WTC11 (cell line): ENCODE measurements around the gene AKR1C3. TPM values are rescaled to one million over a fixed set of nuclear protein-coding genes. Genes with fewer than 3 reads are reported as not detected.

Experiments
- ATAC-seq: fragments of 200-7000 bp; cut with Tn5 transposase; 2 replicates; pipeline ENCODE4 v1.10.0; 2021; ENCODE audit warnings: mild to moderate bottlenecking, moderate library complexity
- CTCF ChIA-PET: fragments of 300-600 bp; sonication (Branson Sonifier 250); formaldehyde crosslinking; loops from one replicate; lab custom pipeline; 2021; ENCODE audit warnings: antibody characterized with exemption; lab: Charles Lee
- POLR2A ChIA-PET: fragments of 350-600 bp; sonication (Branson Sonifier 250); formaldehyde crosslinking; loops from one replicate; lab custom pipeline; 2021; ENCODE audit warnings: antibody characterized with exemption; lab: Charles Lee
- DNase-seq: peaks from one replicate; pipeline ENCODE4 v3.0.0; 2021; ENCODE audit warnings: low spot score
- H3K27ac Mint-ChIP-seq: 2 replicates; pipeline ENCODE4 v1.8.0; 2021; ENCODE audit warnings: mixed read lengths
- H3K27me3 Mint-ChIP-seq: 2 replicates; pipeline ENCODE4 v1.8.0; 2021; ENCODE audit warnings: low read depth, mild to moderate bottlenecking, moderate library complexity, mixed read lengths
- H3K36me3 Mint-ChIP-seq: 2 replicates; pipeline ENCODE4 v1.8.0; 2021; ENCODE audit warnings: mixed read lengths
- H3K4me1 Mint-ChIP-seq: 2 replicates; pipeline ENCODE4 v1.8.0; 2022; ENCODE audit warnings: mixed read lengths
- H3K4me3 Mint-ChIP-seq: 2 replicates; pipeline ENCODE4 v1.8.0; 2021; ENCODE audit warnings: mild to moderate bottlenecking, moderate library complexity, mixed read lengths
- H3K9me3 Mint-ChIP-seq: 2 replicates; pipeline ENCODE4 v1.8.0; 2021; ENCODE audit warnings: mixed read lengths
- GABPB1 ChIP-seq: sonication (generic); formaldehyde crosslinking; IDR thresholded peaks from 2 replicates; pipeline ENCODE4 v1.8.1; 2023; ENCODE audit warnings: mild to moderate bottlenecking, missing genetic modification reagents
- NR1H2 ChIP-seq: sonication (generic); formaldehyde crosslinking; IDR thresholded peaks from 2 replicates; pipeline ENCODE4 v1.9.0; 2021; ENCODE audit warnings: mild to moderate bottlenecking, moderate library complexity, missing genetic modification reagents
- USF1 ChIP-seq: sonication (generic); formaldehyde crosslinking; IDR thresholded peaks from 2 replicates; pipeline ENCODE4 v1.8.0; 2022; ENCODE audit warnings: mild to moderate bottlenecking, missing genetic modification reagents
- ZNF219 ChIP-seq: sonication (generic); formaldehyde crosslinking; IDR thresholded peaks from 2 replicates; pipeline ENCODE4 v1.8.0; 2023; ENCODE audit warnings: missing genetic modification reagents, mild to moderate bottlenecking, borderline replicate concordance
- ZNF671 ChIP-seq: fragments of 250-450 bp; sonication (Bioruptor Pico); IDR thresholded peaks from 2 replicates; pipeline ENCODE4 v1.8.0; 2021; ENCODE audit warnings: mild to moderate bottlenecking
- total RNA-seq: library from RNA; stranded (reverse); gene quantifications from 3 replicates; pipeline ENCODE4 v1.2.3, GENCODE V29; 2021

Gene AKR1C3
- total RNA-seq, 1 experiment from 2014 or later: 6.7 TPM

- peaks cover 18% of the 10 kb centered on the region for H3K36me3 Mint-ChIP-seq
- ChIA-PET POLR2A (no interaction called here), CTCF (no interaction called here)
- no peaks in the 10 kb centered on the region for H3K4me1 Mint-ChIP-seq
- DNase-seq (no peak), ATAC-seq (no peak)
- H3K9me3 Mint-ChIP-seq: peaks cover 79% of the 10 kb centered on the region
- no peak overlapping the region for H3K27ac Mint-ChIP-seq
- no peak for TF ChIP-seq ZNF671 (CRISPR knock-in tag)
- no peak for TF ChIP-seq NR1H2 (CRISPR knock-in tag)
- TF ChIP-seq USF1: no peak
- TF ChIP-seq GABPB1: no peak
- TF ChIP-seq ZNF219: no peak
- peaks cover 3% of the 10 kb centered on the region; the same call in 1 of the 2 replicates for H3K27me3 Mint-ChIP-seq
- no peak overlapping the region for H3K4me3 Mint-ChIP-seq
Observed at GRCh38 chr10:5155951-5156350, 61.7 kb downstream of the AKR1C3 start.

Other genes with a start within 250 kb of the AKR1C3 start
- 3.9 to 4.3 TPM (median 4.1 TPM) in 3 replicates for gene AKR1C1, start 131.0 kb upstream of the AKR1C3 start, total RNA-seq
- gene AKR1C2, start 90.6 kb upstream of the AKR1C3 start, total RNA-seq: 1.1 to 1.3 TPM (median 1.2 TPM) in 3 replicates
- gene AKR1C8, start 90.7 kb downstream of the AKR1C3 start, total RNA-seq: not detected in 3 replicates
- gene AKR1C4, start 102.4 kb downstream of the AKR1C3 start, total RNA-seq: not detected in 3 replicates